HCT116 (cell line): ENCODE results near the gene POP4. TPM values are rescaled to one million over a fixed set of nuclear protein-coding genes. Genes with fewer than 3 reads are reported as not detected.
"Not testable (repeated sequence)": the region's sequence is repeated elsewhere in the genome, so short reads cannot be mapped to it uniquely, and the experiment has no call there.

ENCODE experiments used
- ATAC-seq: fragments of 200-7000 bp; cut with Tn5 transposase; 2 replicates; pipeline ENCODE4 v1.9.1; 2020; ENCODE audit warnings: mild to moderate bottlenecking, moderate library complexity
- BruUV-seq: library from RNA; stranded (reverse); fragments of 400-500 nt; replicated peaks from 2 replicates; lab custom pipeline; 2021; lab: Mats Ljungman, UMichigan
- CTCF ChIA-PET: fragments of 300-600 bp; sonication (Branson Sonifier 250); formaldehyde crosslinking; loops from one replicate; lab custom pipeline; 2021; ENCODE audit warnings: antibody characterized with exemption; lab: Charles Lee
- POLR2A ChIA-PET: fragments of 300-600, 350-600 bp; sonication (Branson Sonifier 250); formaldehyde crosslinking; loops from one replicate; lab custom pipeline; 2021; ENCODE audit warnings: antibody characterized with exemption; lab: Charles Lee
- RAD21 ChIA-PET, 2 experiments: fragments of 300-600 bp; sonication (Branson Sonifier 250); formaldehyde crosslinking; loops; one replicate each; lab custom pipeline; 2023; ENCODE audit warnings: low total read pairs in 2 of 2; ENCODE audit not compliant: uncharacterized antibody in 2 of 2, unreplicated experiment in 2 of 2, low non-redundant PET in 1 of 2; lab: Charles Lee
- DNase-seq: peaks from one replicate; pipeline ENCODE4 v3.0.0-alpha.2; 2010; ENCODE audit warnings: low read depth, low spot score
- H2AFZ ChIP-seq: fragments of 200-600 bp; shearing (Covaris generic), sonication (generic); 2 replicates; pipeline ENCODE4 v1.6.1; 2017; ENCODE audit warnings: low read depth, mixed run types, mixed read lengths, antibody characterized with exemption, low read length; ENCODE audit not compliant: poor library complexity, severe bottlenecking
- H3K27ac ChIP-seq: 2 replicates; pipeline ENCODE4 v1.5.1; 2012; ENCODE audit warnings: low read depth, low read length
- H3K27me3 ChIP-seq: fragments of 200-600 bp; sonication (generic); 2 replicates; pipeline ENCODE4 v1.6.1; 2016; ENCODE audit warnings: mixed run types, low read length, mixed read lengths; ENCODE audit not compliant: insufficient read depth
- H3K36me3 ChIP-seq, 2 experiments: fragments of 200-500 bp in 1 of 2; fragments of 200-600 bp in 1 of 2; sonication (Bioruptor generic) in 1 of 2; sonication (generic) in 1 of 2; 2 replicates each; pipeline versions ENCODE4 v1.5.1 to v1.6.1; 2014 to 2016; ENCODE audit warnings: low read length in 2 of 2, inconsistent platforms in 1 of 2, mixed read lengths in 1 of 2, mixed run types in 1 of 2; ENCODE audit not compliant: insufficient read depth in 2 of 2, control insufficient read depth in 1 of 2
- H3K4me1 ChIP-seq, 2 experiments: fragments of 200-600 bp in 1 of 2; sonication (generic) in 1 of 2; 2 replicates each; pipeline versions ENCODE4 v1.5.1 to v1.6.1; 2012 to 2017; ENCODE audit warnings: low read length in 2 of 2, inconsistent platforms in 1 of 2, mild to moderate bottlenecking in 1 of 2, mixed read lengths in 1 of 2, mixed run types in 1 of 2, moderate library complexity in 1 of 2; ENCODE audit not compliant: insufficient read depth in 2 of 2, control insufficient read depth in 1 of 2
- H3K4me2 ChIP-seq: fragments of 200-600 bp; sonication (generic); 2 replicates; pipeline ENCODE4 v1.6.1; 2017; ENCODE audit warnings: mixed run types, low read length, mixed read lengths
- H3K4me3 ChIP-seq, 2 experiments: fragments of 200-600 bp in 1 of 2; sonication (generic) in 1 of 2; replicated peaks in 1 of 2; 2 replicates each; pipeline ENCODE4 v1.5.1; 2011 to 2016; ENCODE audit warnings: low read length in 2 of 2, control low read depth in 1 of 2, low read depth in 1 of 2, mild to moderate bottlenecking in 1 of 2, mixed read lengths in 1 of 2, mixed run types in 1 of 2
- H3K79me2 ChIP-seq: fragments of 200-600 bp; sonication (generic); 2 replicates; pipeline ENCODE4 v1.6.1; 2017; ENCODE audit warnings: mild to moderate bottlenecking, mixed run types, low read length, moderate library complexity, mixed read lengths; ENCODE audit not compliant: insufficient read depth
- H3K9ac ChIP-seq: fragments of 200-600 bp; sonication (generic); 2 replicates; pipeline ENCODE4 v1.6.1; 2016; ENCODE audit warnings: low read length, mixed read lengths
- H3K9me2 ChIP-seq: fragments of 200-600 bp; sonication (generic), shearing (Covaris generic); 2 replicates; pipeline ENCODE4 v1.6.1; 2017; ENCODE audit warnings: mixed run types, mild to moderate bottlenecking, moderate library complexity; ENCODE audit not compliant: insufficient read depth
- H3K9me3 ChIP-seq, 2 experiments: fragments of 200-500 bp in 1 of 2; fragments of 200-600 bp in 1 of 2; sonication (Bioruptor generic) in 1 of 2; sonication (generic) in 1 of 2; 2 replicates each; pipeline ENCODE4 v1.6.1; 2014 to 2017; ENCODE audit warnings: low read length in 2 of 2, mixed read lengths in 2 of 2, inconsistent platforms in 1 of 2, low read depth in 1 of 2, mild to moderate bottlenecking in 1 of 2, mixed run types in 1 of 2, moderate library complexity in 1 of 2; ENCODE audit not compliant: control insufficient read depth in 1 of 2, insufficient read depth in 1 of 2
- H4K20me1 ChIP-seq: fragments of 200-600 bp; sonication (generic), shearing (Covaris generic); 2 replicates; pipeline ENCODE4 v1.6.1; 2017; ENCODE audit warnings: mixed run types, mild to moderate bottlenecking, moderate library complexity; ENCODE audit not compliant: insufficient read depth
- SP1 ChIP-seq: IDR thresholded peaks from 2 replicates; pipeline ENCODE4 v1.6.1; 2012; ENCODE audit warnings: low read depth
- ZBTB33 ChIP-seq: IDR thresholded peaks from 2 replicates; pipeline ENCODE4 v1.6.1; 2011; ENCODE audit warnings: mild to moderate bottlenecking, low read length, moderate library complexity; ENCODE audit not compliant: insufficient replicate concordance; ENCODE audit errors: extremely low read depth
- intact Hi-C: fragments of 100-400 bp; cut with micrococcal nuclease; formaldehyde crosslinking; loops from 2 replicates; pipeline ENCODE4 v1.10.0; 2022
- total RNA-seq: library from RNA; stranded (reverse); gene quantifications from one replicate; pipeline ENCODE4 v1.2.1, GENCODE V29; 2021; ENCODE audit not compliant: unreplicated experiment

Gene POP4
- total RNA-seq, 1 experiment from 2014 or later: 61.2 TPM

- Histone ChIP-seq H3K4me2 (no peak overlapping the region), H3K27me3 (no peaks in the 10 kb centered on the region), H3K9me2 (no peaks in the 10 kb centered on the region), H4K20me1 (no peaks in the 10 kb centered on the region), H3K79me2 (no peaks in the 10 kb centered on the region), H3K9ac (no peak overlapping the region), H3K27ac (no peak overlapping the region), H2AFZ (no peak overlapping the region), H3K36me3 (no peaks in the 10 kb centered on the region), H3K4me3 (no peak overlapping the region), H3K9me3 (no peaks in the 10 kb centered on the region), H3K4me1 (no peaks in the 10 kb centered on the region)
- CTCF ChIA-PET: interaction anchor here (1.4 kb wide), 1 partner anchor 15 kb away, joined by 4 read pairs; no protein-coding TSS in a partner anchor
- POLR2A ChIA-PET: no interaction called here
- no peak for TF ChIP-seq SP1
- DNase-seq (no peak), ATAC-seq (no peak)
- intact Hi-C loops: no loop called here
- RAD21 ChIA-PET: no interaction called here
- BruUV-seq: no TSS peak
Observed at GRCh38 chr19:29625186-29625651, 19.1 kb downstream of the POP4 start.

- intact Hi-C loops: no loop called here
- Histone ChIP-seq H3K9me2 (no peaks in the 10 kb centered on the region), H3K4me3 (no peak overlapping the region), H3K4me2 (no peak overlapping the region), H3K9me3 (no peaks in the 10 kb centered on the region), H4K20me1 (no peaks in the 10 kb centered on the region), H3K27me3 (no peaks in the 10 kb centered on the region), H3K36me3 (no peaks in the 10 kb centered on the region), H3K79me2 (no peaks in the 10 kb centered on the region), H3K27ac (no peak overlapping the region), H2AFZ (no peak overlapping the region), H3K4me1 (no peaks in the 10 kb centered on the region), H3K9ac (no peak overlapping the region)
- RAD21 ChIA-PET: no interaction called here
- TF ChIP-seq ZBTB33: no peak
- CTCF ChIA-PET: interaction anchor here (1.3 kb wide), 1 partner anchor 20 kb away, joined by 3 read pairs; the partner anchor contains the start of gene POP4
- POLR2A ChIA-PET: no interaction called here
- ATAC-seq (no peak), DNase-seq (no peak)
- BruUV-seq: no TSS peak
Observed at GRCh38 chr19:29626386-29626785, 20.3 kb downstream of the POP4 start.

- H3K4me3 ChIP-seq, RAD21 ChIA-PET, H3K9ac ChIP-seq, BruUV-seq, H3K36me3 ChIP-seq, H3K9me3 ChIP-seq, H4K20me1 ChIP-seq, DNase-seq, intact Hi-C loops, H3K4me2 ChIP-seq, ATAC-seq, H2AFZ ChIP-seq, H3K9me2 ChIP-seq, H3K27me3 ChIP-seq, H3K4me1 ChIP-seq, H3K79me2 ChIP-seq, H3K27ac ChIP-seq, POLR2A ChIA-PET: not testable (repeated sequence)
- CTCF ChIA-PET: interaction anchor here (1.3 kb wide), 1 partner anchor 21 kb away, joined by 3 read pairs; the partner anchor contains the start of gene POP4
Observed at GRCh38 chr19:29626832-29627231, 20.7 kb downstream of the POP4 start.
